Activated CD4-positive, alpha-beta T cell treated with anti-CD3 and anti-CD28 coated beads, Interleukin-2, amount 50 U/mL, for 4 hours (primary cell): ENCODE data around the gene RNF144B.
"Not testable (repeated sequence)": the region's sequence is repeated elsewhere in the genome, so short reads cannot be mapped to it uniquely, and the experiment has no call there.

Experiments
- DNase-seq, 2 experiments: peaks; one replicate each; pipeline ENCODE4 v3.0.0-alpha.2; 2020

The RNF144B gene

DNA sequence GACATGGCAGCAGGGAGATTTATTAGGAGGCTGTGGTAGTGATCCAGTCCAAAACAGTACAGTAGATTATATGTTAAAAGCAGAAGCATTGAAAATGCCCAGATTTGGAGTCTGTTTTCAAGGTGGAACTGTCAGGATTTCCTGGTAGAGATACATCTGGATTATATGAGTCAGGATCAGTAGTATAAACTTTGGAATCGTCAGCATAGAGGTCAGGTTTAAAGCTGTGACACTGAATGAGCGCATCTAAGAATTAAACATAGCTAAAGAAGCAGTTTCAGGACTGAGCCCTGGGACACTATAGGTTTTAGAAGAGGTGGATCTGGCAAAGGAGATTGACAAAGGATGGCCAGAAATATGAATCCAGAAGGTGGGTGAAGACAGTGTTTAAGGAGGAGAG lies 60.4 kb downstream of the RNF144B start:
- DNase-seq = no peak

DNA sequence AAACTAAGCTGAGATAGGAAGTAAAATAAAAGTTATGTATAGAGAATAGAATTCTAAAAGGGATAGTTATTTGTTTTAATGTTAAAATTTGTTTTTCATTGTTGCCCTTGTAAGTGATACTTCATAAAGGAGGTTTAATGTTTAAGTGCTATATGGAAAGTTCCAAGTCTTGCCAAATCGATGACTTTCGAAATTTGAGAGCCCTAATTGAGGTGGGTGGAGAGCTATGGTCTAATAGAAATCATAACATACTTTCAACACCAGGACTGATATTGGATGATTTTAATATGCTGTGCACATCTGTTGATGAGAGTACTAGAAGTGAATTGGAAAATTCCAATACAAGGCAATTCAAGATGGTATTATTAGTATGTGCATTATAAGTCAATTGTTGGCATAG lies 64.6 kb downstream of the RNF144B start:
- DNase-seq = no peak

DNA sequence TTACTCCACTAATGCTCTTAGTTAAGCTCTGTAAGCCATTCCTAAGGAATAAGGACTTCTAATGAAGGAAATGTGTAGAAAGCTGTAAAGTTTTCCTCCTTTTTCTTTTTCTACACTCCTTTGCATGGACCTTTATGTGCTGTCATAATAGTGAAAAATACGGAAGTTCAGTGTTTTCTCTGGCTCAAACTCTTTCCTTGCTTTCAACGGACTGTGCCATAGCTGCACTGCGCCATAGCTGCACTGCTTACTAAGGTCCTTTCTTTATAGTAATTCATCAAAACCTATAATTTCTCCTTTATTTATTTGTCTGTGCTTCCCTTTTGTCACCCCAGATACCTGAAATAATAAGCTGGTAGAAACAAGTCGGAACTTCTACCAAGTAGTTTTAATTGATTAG lies 67.3 kb downstream of the RNF144B start:
- DNase-seq = no peak

DNA sequence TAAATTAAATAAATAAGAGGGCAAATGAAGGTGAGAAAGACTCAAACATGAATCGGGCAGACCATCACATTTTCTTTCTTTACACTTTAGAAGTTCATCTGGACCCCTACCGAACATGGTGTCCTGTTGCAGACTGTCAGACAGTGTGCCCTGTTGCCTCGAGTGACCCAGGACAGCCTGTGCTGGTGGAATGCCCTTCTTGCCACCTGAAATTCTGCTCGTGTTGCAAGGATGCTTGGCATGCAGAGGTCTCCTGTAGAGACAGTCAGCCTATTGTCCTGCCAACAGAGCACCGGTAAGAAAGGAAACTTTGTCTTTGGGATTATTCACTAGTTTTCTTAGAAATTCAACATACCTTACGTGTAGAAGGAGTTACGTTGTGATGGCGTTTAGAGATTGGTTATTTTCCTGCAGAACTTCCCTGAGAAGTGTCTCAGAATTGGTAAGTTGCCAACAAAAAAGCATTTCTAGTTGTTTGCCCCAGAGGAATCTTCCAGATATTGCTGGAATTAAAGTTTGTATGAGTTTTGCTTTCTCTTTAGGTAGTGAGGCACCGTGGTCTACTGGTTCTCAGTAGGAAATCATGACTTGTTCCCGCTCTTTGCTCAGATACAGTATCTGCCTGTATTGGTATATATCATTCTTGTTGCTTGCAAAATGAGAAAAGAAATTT lies 70.1 kb downstream of the RNF144B start:
- no peak for DNase-seq

DNA sequence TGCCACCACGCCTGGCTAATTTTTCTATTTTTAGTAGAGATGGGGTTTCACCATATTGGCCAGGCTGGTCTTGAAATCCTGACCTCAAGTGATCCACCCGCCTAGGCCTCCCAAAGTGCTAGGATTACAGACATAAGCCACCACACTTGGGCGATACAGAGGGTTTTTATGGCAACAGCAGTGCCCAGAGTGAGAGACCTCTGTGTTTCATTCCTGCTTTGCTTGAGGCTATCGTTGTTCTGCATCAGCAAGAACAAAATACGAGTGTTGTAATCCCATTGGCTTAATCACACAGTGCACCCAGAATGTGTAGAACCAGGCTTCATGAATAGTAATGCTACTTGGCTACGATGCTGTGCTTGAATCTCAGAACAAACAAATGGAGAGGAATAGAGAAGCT lies 70.9 kb downstream of the RNF144B start:
- DNase-seq = not testable (repeated sequence)

DNA sequence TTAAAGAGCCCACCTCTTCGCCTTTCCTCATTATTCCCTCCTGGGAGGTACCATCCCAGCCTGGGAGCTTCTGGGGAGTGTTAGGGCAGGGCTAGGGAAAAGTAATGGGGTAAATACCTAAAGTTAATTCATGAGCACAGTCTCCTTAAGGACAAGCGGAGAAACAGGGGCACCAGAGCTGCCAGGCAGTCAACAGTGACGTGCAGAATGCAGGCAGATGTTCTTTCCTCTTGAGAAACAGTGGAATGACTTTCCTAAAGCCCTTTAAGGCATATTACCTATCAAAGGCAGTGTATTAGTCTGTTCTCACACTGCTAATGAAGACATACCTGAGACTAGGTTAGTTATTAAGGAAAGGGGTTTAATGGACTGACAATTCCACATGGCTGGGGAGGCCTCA lies 76.3 kb downstream of the RNF144B start:
- DNase-seq = no peak

DNA sequence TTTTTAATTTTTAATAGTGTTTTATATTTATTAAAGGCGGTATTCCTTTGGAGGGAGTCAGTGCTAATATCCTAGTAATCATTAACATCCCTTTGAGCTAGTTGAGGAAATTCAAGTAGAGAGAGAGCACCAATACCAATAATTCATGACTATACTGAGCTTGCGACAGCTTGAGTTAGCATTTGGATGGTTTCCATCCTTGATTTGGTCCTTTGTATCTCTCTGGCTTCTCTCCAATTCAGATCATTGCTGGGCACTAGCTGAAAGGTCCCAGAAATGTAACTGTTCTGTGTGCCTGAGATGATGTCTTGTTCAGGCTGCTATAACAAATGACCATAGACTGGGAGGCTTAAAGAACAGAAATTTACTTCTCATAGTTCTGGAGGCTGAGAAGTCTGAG lies 77.0 kb downstream of the RNF144B start:
- DNase-seq = no peak

DNA sequence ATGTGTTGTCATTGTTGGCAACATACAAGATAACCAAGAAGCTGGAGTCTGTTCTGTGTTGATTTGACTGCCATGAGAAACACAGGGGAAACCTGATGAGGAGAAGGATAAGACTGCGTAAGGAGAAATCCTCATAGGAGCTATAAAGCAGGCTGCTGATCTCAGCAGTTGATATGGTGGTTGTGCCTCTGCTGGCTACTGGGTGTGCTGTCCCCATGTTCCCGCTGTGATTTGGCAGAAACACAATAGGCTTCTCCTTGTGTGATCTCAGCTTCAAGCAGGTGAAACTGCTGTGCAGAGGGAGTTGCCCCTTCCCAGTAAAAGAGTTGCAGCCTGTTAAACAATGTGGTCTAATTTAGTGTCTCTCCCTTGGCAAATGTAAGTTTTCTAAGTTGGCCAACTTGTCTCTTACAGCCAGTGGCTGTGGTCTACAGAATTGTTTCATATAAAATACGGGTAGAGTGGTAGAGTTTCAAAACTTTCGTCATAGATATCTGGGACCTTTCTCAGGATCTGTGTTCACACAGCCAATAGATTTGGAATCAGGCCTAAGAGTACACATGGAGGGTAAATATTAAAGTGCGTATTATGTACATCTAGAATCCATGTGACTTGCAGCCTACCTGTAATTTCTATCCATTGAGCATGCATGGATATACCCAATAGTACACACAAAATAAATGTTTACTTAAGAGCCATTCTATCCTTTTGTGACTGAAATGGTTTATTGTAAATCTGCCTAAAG lies 78.4 kb downstream of the RNF144B start:
- DNase-seq = no peak

DNA sequence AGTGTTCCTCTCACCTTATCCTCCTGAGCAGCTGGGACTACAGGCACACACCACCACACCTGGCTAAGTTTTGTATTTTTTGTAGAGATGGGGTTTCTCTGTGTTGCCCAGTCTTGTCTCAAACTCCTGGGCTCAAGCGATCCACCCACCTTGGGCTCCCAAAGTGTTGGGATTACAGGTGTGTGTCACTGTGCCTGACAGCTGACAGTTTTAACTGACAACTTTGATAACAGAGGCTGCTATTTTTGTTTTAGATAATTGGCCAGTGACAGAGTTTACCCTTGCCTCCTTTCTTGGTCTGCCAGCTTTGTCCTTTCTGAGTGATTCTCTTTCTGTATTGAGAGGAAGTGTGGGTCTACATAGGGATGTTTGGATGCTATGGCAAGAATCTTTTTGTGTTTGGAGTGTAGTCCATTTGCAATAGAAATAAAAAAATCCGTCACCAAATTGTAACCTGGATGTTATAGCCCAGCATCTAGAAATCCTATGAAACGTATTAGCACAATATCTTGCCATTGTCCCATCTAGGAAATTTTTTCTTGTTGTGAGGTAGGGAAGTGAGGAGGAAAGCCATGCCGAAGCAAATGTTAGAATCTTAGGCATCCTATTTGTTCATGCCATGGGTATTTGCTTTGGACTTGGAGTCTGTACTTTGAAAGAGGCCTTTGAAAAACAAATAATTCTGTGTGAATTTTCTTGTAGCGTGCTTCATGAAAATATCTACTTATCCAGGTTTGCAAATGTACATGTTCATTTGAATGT lies 80.8 kb downstream of the RNF144B start:
- no peak for DNase-seq

DNA sequence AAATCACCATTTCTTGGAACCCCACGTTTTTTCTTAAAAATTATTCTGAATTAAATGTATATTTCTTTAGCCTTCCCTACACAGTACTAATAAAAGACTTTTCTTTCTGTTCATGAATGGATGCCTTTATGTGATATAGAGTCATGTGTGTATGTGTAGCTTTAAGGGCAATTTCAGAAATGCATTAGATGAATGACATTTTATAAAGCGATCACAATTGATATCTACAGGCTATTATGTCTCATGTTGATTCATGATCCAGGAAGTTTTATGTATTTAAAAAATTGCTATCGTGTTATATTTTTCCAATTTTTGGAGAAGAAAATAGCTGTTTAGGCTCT lies 81.3 kb downstream of the RNF144B start:
- no peak for DNase-seq

DNA sequence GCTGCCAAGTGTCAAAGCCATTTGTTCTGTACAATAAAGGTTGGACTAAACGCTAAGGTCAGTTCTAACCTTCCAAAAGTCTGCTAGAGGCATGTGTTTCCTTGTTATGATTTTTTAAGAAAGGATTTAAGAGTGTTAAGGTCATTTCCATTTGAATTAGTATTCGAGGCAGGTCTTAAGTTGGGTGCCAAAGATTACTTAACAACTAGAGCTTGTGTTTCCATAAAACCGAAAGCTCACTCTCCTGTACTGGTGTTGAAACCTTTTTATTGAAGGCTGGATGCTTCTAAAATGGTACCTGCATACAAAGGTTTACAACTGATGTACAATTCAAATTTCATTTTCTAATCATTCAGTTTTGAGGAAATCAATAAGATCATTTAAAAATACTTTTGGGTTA lies 82.4 kb downstream of the RNF144B start:
- DNase-seq = no peak

DNA sequence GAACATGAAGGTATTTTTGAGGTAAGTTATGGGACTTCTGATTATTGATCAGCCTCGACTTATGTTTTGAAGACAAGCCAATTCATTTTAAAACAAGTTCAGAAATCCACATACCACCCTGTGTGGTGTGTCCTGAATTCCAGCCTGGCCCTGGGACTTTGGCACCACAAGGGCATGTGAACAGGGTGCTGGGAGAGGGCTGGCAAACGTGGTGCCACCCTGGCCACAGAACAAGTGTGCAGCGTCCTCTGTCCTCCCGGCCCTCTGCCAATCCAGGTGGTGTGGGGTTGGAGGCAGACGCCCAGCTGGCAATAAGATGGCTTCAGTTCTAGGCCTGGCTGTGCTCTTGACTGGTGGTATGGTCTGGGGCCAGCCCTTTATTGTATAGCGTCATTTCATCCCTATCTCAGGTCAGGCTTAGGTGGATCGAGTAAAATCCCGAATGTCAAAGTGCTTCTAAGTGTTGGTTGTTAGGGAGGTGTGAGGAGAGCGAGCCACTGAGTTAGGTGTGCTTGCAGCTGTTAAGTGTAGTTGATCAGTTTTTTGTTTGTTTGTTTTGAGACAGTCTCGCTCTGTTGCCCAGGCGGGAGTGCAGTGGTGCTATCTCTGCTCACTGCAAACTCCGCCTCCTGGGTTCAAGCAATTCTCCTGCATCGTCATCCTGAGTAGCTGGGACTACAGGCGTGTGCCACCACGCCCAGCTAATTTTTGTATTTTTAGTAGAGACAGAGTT lies 84.2 kb downstream of the RNF144B start:
- DNase-seq = no peak

DNA sequence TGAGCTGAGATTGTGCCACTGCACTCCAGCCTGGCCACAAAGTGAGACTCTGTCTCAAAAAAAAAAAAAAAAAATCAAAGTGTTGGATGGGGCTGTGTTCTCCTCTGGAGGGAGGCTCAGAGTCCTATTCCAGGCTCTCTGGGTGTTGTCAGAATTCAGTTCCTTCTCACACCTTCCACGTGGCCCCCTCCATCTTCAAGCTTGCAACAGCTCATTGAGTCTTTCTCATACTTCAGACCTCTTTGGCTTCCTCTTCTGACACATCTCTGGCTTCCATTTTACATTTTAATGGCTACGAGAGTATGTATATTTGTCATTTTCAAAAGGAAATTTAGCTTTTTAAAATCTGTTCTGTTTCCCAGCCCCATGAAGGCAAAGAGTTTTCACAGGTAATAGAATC lies 85.8 kb downstream of the RNF144B start:
- no peak for DNase-seq

DNA sequence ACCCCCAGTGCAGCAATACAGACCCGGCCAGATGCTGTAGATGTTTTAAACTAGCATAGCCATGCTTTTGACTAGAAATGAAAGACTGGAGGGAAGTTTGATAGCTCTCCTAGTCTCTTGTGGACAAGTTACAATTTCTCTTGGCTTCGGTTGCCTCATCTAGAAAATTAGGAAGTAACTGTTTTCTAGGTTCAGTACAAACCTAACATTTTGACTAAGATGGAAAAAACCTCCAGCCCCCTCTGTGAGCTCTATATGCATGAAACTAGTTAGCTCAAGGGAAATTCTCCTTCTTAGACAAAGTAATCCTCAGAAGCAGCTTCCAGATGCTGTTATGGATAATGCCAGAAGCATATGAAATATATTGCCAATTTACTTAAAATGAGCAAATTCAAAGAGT lies 86.6 kb downstream of the RNF144B start:
- DNase-seq = no peak

DNA sequence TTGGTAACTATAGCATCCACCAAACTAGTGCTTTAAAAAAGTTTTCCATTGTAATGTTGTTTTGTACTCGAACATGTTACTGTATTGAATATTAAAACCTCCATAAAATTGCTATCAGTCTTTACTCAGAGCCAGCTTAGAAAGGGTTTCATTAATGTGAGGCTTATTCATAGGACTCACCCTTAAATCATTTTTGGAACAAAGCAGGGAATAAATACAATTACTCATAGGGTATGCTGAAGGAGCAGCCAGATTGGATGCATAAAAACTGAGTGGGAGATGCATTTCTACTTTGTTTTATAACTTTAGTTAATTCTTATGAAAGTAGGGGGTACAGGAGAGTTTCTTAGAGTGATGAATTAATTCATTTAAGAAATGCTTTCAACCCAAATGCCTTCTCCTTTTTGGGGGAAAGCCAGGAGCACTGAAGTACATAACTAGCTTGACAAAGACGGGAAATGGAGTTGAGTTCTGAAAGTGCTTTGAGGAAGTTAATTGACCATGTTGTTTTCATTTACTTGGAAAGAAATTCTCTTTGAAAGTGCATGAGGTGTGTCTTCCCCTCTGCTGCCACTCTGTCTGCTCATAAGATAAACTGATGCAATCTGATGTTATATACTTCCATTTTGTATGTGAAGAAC lies 90.3 kb downstream of the RNF144B start:
- no peak for DNase-seq

DNA sequence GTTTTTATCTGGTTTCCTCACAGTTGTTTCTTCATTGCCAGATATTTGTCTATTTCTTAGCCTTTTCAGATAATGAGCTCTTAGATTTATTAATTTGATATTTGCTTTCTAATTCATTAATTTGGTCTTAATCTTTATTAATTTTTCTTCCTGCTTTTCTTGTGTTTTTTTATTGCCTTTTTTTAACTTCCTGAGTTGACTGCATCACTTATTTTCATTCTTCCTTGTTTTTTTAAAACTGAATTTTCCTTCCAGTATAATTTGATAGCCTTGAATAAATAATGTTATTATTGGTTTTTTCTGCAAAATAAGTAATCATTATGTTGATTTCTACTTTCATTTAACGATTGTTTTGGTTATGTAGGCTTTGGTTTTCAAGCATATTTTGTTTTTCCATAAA lies 91.5 kb downstream of the RNF144B start:
- DNase-seq = no peak

DNA sequence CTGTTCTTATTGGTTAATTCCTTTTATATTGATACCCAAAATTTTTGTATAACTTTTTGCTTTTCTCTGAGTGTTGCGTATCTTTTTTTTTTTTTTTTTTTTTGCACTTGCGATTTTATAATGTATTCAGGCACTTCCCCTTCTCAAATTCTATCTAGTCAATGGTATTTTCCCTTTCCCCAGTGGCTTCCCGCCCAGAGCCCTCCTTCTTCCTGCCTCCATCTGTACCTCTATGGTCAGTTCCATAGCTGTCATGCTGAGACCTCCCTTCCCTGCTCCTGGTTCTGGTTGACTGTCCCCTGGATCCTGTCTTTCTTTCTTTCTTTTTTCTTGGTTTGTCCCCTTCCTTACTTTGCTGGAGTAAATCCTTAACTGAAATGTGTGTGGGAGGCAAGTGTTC lies 94.7 kb downstream of the RNF144B start:
- DNase-seq = no peak

DNA sequence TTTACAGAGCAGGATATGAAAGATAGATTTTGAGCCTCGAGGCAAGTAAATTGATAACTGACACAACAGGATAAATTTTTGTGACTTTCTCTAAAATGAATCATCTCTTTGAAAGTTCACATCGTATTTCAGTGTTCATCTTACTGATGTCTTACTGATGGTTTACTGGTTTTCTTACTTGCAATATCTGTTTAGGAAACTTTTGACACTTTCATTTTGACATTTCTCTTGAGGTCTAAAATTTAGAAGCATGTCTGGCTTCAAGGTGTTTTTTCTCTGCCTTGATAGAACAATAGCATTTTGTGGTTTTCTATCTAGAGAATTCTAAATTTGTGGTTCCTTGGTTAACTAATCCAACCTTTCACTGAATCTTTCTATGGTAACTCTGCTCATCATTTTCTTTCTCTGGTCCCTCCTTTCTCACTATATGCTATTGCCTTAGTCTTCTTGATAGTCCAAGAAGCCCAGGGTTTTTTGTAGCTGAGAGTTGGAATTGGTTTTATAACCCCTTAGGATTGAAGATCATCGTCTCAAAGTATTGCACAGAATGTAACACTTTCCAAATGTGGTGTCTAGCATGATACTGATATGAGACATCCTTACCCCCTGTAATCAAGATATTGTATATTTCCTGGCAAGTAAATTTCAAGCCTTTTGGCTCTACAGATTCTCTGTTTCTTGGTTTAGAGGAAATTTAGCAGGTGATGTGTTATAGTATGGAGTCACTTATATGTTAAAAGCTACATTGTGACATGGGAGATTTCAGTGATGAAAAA lies 98.7 kb downstream of the RNF144B start:
- DNase-seq = no peak

DNA sequence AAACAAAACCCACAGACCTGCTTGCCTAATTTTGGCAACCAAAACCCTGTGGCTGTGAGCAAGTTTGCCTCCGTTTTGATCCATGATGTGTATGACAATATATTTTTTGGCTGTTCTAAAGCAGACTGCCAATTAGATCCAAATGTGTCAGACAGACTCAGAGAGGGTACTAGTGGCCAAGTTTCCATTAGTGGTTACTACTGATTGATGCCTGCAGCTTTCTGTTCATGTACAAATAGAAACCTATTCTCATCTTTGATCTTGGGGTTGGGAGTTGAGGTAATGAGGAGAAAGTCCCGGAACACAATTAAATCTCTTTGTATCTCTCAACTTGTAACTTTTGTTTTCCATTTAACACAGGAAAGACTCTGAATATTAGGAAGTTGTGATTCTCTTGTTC lies 100.9 kb downstream of the RNF144B start:
- no peak for DNase-seq

DNA sequence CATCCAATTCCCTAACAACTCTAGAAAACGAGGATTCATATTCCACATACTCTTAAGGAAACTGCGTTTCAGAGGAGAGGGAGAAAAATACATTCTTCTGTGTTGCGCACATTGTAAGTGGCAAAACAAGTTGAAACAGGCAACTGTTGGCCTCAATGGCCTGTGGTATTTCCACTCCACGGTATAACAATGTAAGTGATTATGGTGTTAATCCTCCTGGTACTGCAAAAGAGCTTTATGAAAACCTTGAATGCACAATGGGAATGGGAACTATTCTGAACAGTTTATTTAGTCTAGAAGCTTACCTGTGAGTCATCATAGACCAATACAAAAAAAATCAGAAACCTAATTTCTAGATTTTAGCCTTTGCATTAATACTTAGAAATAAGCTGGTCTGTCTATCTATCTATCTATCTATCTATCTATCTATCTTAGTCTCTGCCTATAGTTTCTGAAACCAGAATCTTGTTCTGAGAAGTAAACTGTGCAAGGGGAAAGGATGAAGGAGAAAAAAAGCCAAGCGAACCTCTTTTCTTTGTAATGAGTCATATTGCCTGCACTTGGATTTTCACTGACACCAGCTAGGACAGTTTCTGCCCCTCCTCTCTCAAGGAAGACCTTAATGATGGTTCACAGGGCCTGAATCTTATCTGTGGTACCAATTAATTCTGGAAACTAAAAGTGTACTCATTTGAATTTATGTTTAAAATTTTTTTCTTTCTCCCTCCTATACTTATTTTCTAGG lies 101.5 kb downstream of the RNF144B start:
- DNase-seq = no peak

DNA sequence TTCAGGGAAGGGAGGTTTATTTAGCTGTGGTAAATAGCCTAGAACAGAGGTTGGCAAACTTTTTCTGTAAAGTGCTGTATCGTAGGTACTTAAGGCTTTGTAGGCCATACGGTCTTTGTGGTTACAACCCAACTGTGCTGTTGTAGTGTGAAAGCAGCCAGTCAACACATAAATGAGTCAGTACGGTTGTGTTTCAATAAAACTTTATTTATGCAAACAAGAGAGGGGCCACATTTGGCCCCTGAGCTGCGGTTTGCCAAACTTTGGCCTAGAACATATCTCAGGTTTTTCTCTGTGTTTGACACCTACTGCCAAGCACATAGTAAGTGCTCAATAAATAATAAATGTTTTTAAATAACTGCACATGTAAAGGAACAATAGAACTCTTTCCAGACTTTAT lies 102.2 kb downstream of the RNF144B start:
- DNase-seq = no peak
